T-cell (primary cell): ENCODE measurements around the gene CALY. TPM values are rescaled to one million over a fixed set of nuclear protein-coding genes. Genes with fewer than 3 reads are reported as not detected.
"Not testable (repeated sequence)": the region's sequence is repeated elsewhere in the genome, so short reads cannot be mapped to it uniquely, and the experiment has no call there.

Source experiments
- ATAC-seq, 4 experiments: fragments of 200-7000 bp in 3 of 4; fragments of 150-1000 bp in 1 of 4; cut with Tn5 transposase; replicated peaks in 1 of 4; 1 replicate in 3 of 4; 2 replicates in 1 of 4; pipeline ENCODE4 v1.10.0; 2021; ENCODE audit warnings: moderate library complexity in 3 of 4, mild to moderate bottlenecking in 2 of 4, moderate number of reproducible peaks in 1 of 4
- CTCF ChIA-PET, 2 donors: fragments of 300-600 bp; sonication (Branson Sonifier 250); formaldehyde crosslinking; loops; one replicate each; lab custom pipeline; 2022; ENCODE audit warnings: antibody characterized with exemption in 2 of 2; lab: Charles Lee
- POLR2A ChIA-PET, 2 donors: fragments of 300-600 bp; sonication (Branson Sonifier 250); formaldehyde crosslinking; loops; one replicate each; lab custom pipeline; 2022; ENCODE audit warnings: antibody characterized with exemption in 2 of 2; lab: Charles Lee
- DNase-seq, 35 experiments: peaks; one replicate each; pipeline versions ENCODE4 v3.0.0 to v3.0.0-alpha.2; 2013 to 2023
- H3K27ac ChIP-seq: one replicate; pipeline ENCODE4 v1.5.1; 2013; ENCODE audit warnings: low read length
- H3K27me3 ChIP-seq, 2 experiments: replicated peaks in 1 of 2; 1 replicate in 1 of 2; 2 replicates in 1 of 2; pipeline versions ENCODE4 v1.6.1 to v1.7.0; 2013; ENCODE audit warnings: low read length in 1 of 2, mixed read lengths in 1 of 2; ENCODE audit not compliant: control insufficient read depth in 2 of 2, insufficient read depth in 2 of 2; ENCODE audit errors: extremely low read depth in 1 of 2
- H3K36me3 ChIP-seq, 2 donors: 1 replicate in 1 of 2; 2 replicates in 1 of 2; pipeline versions ENCODE4 v1.6.1 to v1.7.0; 2013; ENCODE audit warnings: low read length in 1 of 2; ENCODE audit not compliant: control insufficient read depth in 2 of 2, insufficient read depth in 1 of 2; ENCODE audit errors: extremely low read depth in 1 of 2
- H3K4me1 ChIP-seq, 2 experiments: 1 replicate in 1 of 2; 2 replicates in 1 of 2; pipeline versions ENCODE4 v1.6.1 to v1.7.0; 2013; ENCODE audit warnings: low read length in 2 of 2, mixed read lengths in 1 of 2; ENCODE audit not compliant: insufficient read depth in 2 of 2, control insufficient read depth in 1 of 2; ENCODE audit errors: extremely low read depth in 1 of 2
- H3K4me3 ChIP-seq, 2 donors: 1 replicate in 1 of 2; 2 replicates in 1 of 2; pipeline versions ENCODE4 v1.5.1 to v1.7.0; 2013; ENCODE audit warnings: mild to moderate bottlenecking in 2 of 2, low read length in 1 of 2, moderate library complexity in 1 of 2; ENCODE audit not compliant: control insufficient read depth in 1 of 2; ENCODE audit errors: extremely low read depth in 1 of 2
- H3K9me3 ChIP-seq: 2 replicates; pipeline ENCODE4 v1.7.0; 2013
- H3K27ac Mint-ChIP-seq, 2 donors: one replicate each; pipeline ENCODE4 v1.8.0; 2020 to 2021; ENCODE audit warnings: mild to moderate bottlenecking in 2 of 2, mixed read lengths in 2 of 2
- H3K27me3 Mint-ChIP-seq, 2 donors: one replicate each; pipeline ENCODE4 v1.8.0; 2021 to 2022; ENCODE audit warnings: mixed read lengths in 2 of 2
- H3K36me3 Mint-ChIP-seq: one replicate; pipeline ENCODE4 v1.8.0; 2021; ENCODE audit warnings: mixed read lengths
- H3K4me1 Mint-ChIP-seq, 3 donors: one replicate each; pipeline ENCODE4 v1.8.0; 2020 to 2022; ENCODE audit warnings: mixed read lengths in 3 of 3, mild to moderate bottlenecking in 1 of 3
- H3K4me3 Mint-ChIP-seq, 3 donors: one replicate each; pipeline ENCODE4 v1.8.0; 2020 to 2022; ENCODE audit warnings: mild to moderate bottlenecking in 3 of 3, mixed read lengths in 3 of 3, moderate library complexity in 3 of 3
- H3K9me3 Mint-ChIP-seq, 3 donors: one replicate each; pipeline ENCODE4 v1.8.0; 2020 to 2022; ENCODE audit warnings: mixed read lengths in 3 of 3
- WGBS: methylation state at CpG from one replicate; pipeline ENCODE4 v1.1.5; 2013; ENCODE audit warnings: missing lambda C conversion rate; ENCODE audit not compliant: insufficient coverage; 5-methylcytosine and 5-hydroxymethylcytosine counted together
- total RNA-seq, 35 experiments: library from RNA in 6 of 35; stranded (reverse) in 6 of 35; fragments of 120-200 nt in 1 of 35; gene quantifications; one replicate each; pipeline versions ENCODE4 v1.2.1 to v1.2.4 and lab custom pipeline; 2013 to 2026

Gene CALY
- total RNA-seq, 5 donors from 2014 or later (not counting 1 experiment from before 2014, with no cell fraction given), result 0.68 to 5.1 (median 3.6) TPM

DNA sequence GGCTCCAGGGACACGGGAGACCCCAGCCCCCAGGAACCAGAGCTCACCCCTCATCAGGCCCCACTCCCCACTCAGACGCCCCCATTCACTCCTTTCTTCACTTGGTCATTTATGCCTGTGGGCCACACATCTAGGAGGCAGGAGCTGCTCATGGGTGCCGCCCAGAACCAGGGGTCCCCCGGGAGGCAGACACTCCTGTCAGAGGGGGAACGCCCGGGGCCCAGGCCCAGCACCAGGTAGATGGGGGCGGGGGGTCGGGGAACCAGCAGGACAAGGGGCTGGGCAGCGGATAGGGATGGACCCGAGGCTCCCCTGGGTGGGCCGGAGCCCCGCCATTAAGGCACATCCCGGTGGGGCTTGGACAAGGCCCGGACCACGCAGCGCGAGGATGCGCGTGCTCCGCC, 11.8 kb downstream of the CALY start:
- CTCF ChIA-PET, result interaction anchor here in 1 of 2 donors (1.2 kb wide), 1 partner anchor 8 kb away, joined by 3 read pairs; no protein-coding TSS in a partner anchor
- peaks cover 5 to 32% of the 10 kb centered on the region in 2 experiments for H3K4me1 ChIP-seq
- Mint-ChIP-seq H3K27me3 (peaks cover 10 to 41% of the 10 kb centered on the region in 2 donors), H3K4me1 (peaks cover 10 to 14% (median 12%) of the 10 kb centered on the region in 3 donors), H3K27ac (no peak overlapping the region), H3K36me3 (no peaks in the 10 kb centered on the region), H3K9me3 (no peaks in the 10 kb centered on the region), H3K4me3 (peak overlapping the region in 2 of 3 donors; percentile 24 to 81)
- H3K9me3 ChIP-seq, result no peaks in the 10 kb centered on the region
- H3K36me3 ChIP-seq, result no peaks in the 10 kb centered on the region
- POLR2A ChIA-PET, result interaction anchor here in 1 of 2 donors (0.7 kb wide), 1 partner anchor 37 kb away, joined by 3 read pairs; no protein-coding TSS in a partner anchor
- ATAC-seq (peak in 2 of 4 experiments; percentile 2 to 7), DNase-seq (no peak)
- H3K4me3 ChIP-seq, result peak overlapping the region in 1 of 2 donors; percentile 33
- H3K27me3 ChIP-seq, result peaks cover 0 to 50% of the 10 kb centered on the region in 2 experiments
- 26% methylated on average over 16 of the region's 20 CpGs for WGBS
- H3K27ac ChIP-seq, result no peak overlapping the region

DNA sequence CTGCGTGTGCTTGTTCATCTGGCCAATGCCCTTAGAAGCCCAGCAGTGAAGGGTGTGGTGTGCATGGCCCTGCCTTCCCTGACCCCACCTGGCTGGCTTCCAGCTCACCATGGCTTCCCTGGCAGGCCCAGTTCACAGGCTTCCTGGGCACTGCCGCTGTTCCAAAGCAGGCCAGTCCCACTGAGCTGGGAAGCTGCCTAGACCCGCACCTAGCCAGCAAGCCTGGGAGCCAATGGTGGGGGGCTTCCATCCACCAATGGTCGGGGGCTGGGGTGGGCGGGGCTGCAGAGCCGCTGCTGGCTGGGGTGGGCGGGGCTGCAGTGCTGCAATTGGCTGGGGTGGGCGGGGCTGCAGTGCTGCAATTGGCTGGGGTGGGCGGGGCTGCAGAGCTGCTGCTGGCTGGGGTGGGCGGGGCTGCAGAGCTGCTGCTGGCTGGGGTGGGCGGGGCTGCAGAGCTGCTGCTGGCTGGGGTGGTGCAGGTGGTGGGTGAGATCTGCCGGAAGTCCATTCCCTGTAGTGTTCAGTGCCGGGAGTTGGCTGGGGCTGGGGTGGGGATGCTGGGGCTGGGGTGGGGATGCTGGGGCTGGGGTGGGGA, 12.4 kb downstream of the CALY start:
- Mint-ChIP-seq H3K27ac (no peak overlapping the region), H3K4me3 (peak overlapping the region in 1 of 3 donors; percentile 81), H3K27me3 (peaks cover 12 to 39% of the 10 kb centered on the region in 2 donors), H3K36me3 (no peaks in the 10 kb centered on the region), H3K9me3 (no peaks in the 10 kb centered on the region), H3K4me1 (peaks cover 10 to 14% (median 11%) of the 10 kb centered on the region in 3 donors)
- H3K4me3 ChIP-seq, result no peak overlapping the region
- ChIA-PET POLR2A (interaction anchor here (0.7 to 0.8 kb wide), 2 partner anchors 9 to 37 kb away, joined by 3 read pairs; no protein-coding TSS in a partner anchor), CTCF (interaction anchor here in 1 of 2 donors (0.8 to 1.2 kb wide), 2 partner anchors 8 to 16 kb away, joined by 3 read pairs; no protein-coding TSS in a partner anchor)
- H3K27me3 ChIP-seq, result peaks cover 0 to 48% of the 10 kb centered on the region in 2 experiments
- DNase-seq (peak in 34 of 35 experiments; percentile 37 to 75 (median 64)), ATAC-seq (peak; percentile 70 to 87 (median 80))
- no peaks in the 10 kb centered on the region for H3K9me3 ChIP-seq
- peaks cover 5 to 27% of the 10 kb centered on the region in 2 experiments for H3K4me1 ChIP-seq
- H3K27ac ChIP-seq, result no peak overlapping the region
- WGBS, result 37% methylated on average over 5 of the region's 13 CpGs
- no peaks in the 10 kb centered on the region for H3K36me3 ChIP-seq

DNA sequence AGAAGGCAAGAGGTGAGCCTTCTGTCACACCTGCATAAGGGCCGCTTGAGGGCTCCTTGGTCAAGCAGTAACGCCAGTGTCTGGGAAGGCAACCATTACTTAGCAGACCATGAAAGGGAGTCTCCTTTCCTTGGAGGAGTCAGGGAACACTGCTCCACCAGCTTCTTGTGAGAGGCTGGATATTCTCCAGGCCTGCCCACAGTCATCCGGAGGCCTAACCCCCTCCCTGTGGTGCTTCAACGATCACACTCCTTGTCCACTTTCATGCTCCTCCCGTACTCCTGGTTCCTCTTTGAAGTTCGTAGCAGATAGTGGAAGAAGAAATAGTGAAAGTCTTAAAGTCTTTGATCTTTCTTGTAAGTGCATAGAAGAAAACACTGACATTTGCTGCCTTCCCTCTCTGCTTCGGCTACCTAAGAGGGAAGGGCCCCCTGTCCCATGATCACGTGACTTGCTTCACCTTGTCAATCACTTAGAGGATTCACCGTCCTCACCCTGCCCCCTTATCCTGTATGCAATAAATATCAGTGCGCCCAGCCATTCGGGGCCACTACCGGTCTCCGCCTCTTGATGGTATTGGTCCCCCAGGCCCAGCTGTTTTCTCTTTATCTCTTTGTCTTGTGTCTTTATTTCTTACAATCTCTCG, 14.5 kb downstream of the CALY start:
- H3K36me3 ChIP-seq, ATAC-seq, DNase-seq, H3K9me3 Mint-ChIP-seq, H3K27ac Mint-ChIP-seq, H3K9me3 ChIP-seq, CTCF ChIA-PET, H3K36me3 Mint-ChIP-seq, H3K27ac ChIP-seq, H3K4me3 ChIP-seq, H3K4me3 Mint-ChIP-seq, POLR2A ChIA-PET: not testable (repeated sequence)
- Mint-ChIP-seq H3K4me1 (peaks cover 11 to 15% (median 13%) of the 10 kb centered on the region in 3 donors), H3K27me3 (peaks cover 9 to 22% of the 10 kb centered on the region in 2 donors)
- peaks cover 5 to 33% of the 10 kb centered on the region in 2 experiments for H3K4me1 ChIP-seq
- H3K27me3 ChIP-seq, result peaks cover 0 to 36% of the 10 kb centered on the region in 2 experiments
- no CpG with 5 or more reads among the region's 14 CpGs for WGBS

DNA sequence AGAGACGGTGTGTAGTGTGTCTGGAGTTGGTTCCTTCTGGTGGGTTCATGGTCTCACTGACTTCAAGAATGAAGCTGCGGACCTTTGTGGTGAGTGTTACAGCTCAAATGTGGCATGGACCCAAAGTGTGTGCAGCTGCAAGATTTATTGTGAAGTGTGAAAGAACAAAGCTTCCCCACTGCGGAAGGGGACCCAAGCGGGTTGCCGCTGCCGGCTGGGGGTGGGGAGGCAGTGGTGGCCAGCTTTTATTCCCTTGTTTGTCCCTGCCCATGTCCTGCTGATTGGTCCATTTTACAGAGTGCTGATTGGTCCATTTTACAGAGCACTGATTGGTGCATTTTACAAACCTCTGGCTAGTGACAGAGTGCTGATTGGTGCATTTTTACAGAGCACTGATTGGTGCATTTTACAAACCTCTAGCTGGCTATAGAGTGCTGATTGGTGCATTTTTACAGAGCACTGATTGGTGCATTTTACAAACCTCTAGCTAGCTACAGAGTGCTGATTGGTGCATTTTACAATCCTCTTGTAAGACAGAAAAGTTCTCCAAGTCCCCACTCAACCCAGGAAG, 15.8 kb downstream of the CALY start:
- not testable (repeated sequence) for H3K9me3 Mint-ChIP-seq, DNase-seq, H3K4me3 ChIP-seq, H3K36me3 ChIP-seq, H3K27ac Mint-ChIP-seq, H3K27ac ChIP-seq, ATAC-seq, H3K4me3 Mint-ChIP-seq, H3K36me3 Mint-ChIP-seq, H3K9me3 ChIP-seq
- Mint-ChIP-seq H3K27me3 (peaks cover 7 to 11% of the 10 kb centered on the region in 2 donors), H3K4me1 (peaks cover 8 to 13% (median 12%) of the 10 kb centered on the region in 3 donors)
- peaks cover 0 to 24% of the 10 kb centered on the region in 2 experiments for H3K27me3 ChIP-seq
- POLR2A ChIA-PET, result interaction anchor here in 1 of 2 donors (0.5 kb wide), 1 partner anchor 58 kb away, joined by 3 read pairs; no protein-coding TSS in a partner anchor
- WGBS, result 97% methylated on average over 5 of the region's 6 CpGs
- CTCF ChIA-PET, result interaction anchor here (0.7 to 1.6 kb wide), 3 partner anchors 9 to 13 kb away, joined by 3 to 6 read pairs (median 3); no protein-coding TSS in a partner anchor
- H3K4me1 ChIP-seq, result peaks cover 5 to 26% of the 10 kb centered on the region in 2 experiments

DNA sequence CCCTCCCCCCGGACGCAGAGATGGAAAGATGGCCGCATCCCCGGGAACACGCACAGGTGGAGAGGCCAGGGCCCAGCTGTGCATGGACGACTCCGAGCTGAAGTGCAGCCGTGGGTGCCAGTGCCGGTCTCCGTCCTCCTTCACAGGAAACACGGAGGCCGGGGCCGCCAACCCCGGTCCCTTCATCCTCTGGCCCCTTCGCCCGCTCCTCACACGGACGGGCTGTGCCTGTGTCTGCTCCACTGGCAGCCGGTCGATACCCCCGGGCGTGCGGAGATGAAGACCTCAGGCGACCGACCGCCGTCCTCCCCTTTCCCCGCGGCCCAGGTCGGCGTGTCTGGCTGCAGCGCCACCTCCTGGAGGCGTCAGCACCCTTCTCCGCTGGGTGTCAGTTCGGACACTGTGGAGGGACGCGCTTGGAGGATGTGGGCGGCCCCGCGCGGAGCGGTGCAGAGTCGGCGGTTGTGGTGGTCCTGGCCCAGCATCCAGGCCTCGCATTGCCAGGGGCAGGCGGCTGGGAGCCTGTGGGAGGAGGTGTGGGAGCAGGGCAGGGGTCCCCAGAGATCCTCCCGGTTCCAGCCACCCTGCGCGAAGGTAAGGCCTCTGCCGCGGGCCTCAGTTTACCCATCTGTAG, 18.1 kb downstream of the CALY start:
- peak; percentile 79 to 89 (median 86) for ATAC-seq
- ChIA-PET CTCF (interaction anchor here in 1 of 2 donors (1.0 kb wide), 1 partner anchor 10 kb away, joined by 5 read pairs; no protein-coding TSS in a partner anchor), POLR2A (no interaction called here)
- no peak overlapping the region for H3K27ac ChIP-seq
- peaks cover 7 to 8% of the 10 kb centered on the region in 2 donors for H3K27me3 Mint-ChIP-seq
- peaks cover 7 to 18% (median 13%) of the 10 kb centered on the region in 3 donors for H3K4me1 Mint-ChIP-seq
- H3K36me3 ChIP-seq, result no peaks in the 10 kb centered on the region
- H3K27ac Mint-ChIP-seq, result no peak overlapping the region
- H3K36me3 Mint-ChIP-seq, result no peaks in the 10 kb centered on the region
- 11% methylated on average over 41 of the region's 51 CpGs for WGBS
- peak in 31 of 35 experiments; percentile 27 to 79 (median 53) for DNase-seq
- H3K9me3 ChIP-seq, result no peaks in the 10 kb centered on the region
- peak overlapping the region; percentile 44 to 78 (median 63) for H3K4me3 Mint-ChIP-seq
- H3K27me3 ChIP-seq, result peaks cover 0 to 14% of the 10 kb centered on the region in 2 experiments
- H3K4me1 ChIP-seq, result peaks cover 0 to 12% of the 10 kb centered on the region in 2 experiments
- H3K9me3 Mint-ChIP-seq, result no peaks in the 10 kb centered on the region
- H3K4me3 ChIP-seq, result peak overlapping the region; percentile 44 to 51
